ENCODE measurements around the gene TIMM50.

TIMM50 gene

GRCh38 chr19:39501340-39501739 is 20.7 kb downstream of the TIMM50 start:
- no peak for DNase-seq

DNA sequence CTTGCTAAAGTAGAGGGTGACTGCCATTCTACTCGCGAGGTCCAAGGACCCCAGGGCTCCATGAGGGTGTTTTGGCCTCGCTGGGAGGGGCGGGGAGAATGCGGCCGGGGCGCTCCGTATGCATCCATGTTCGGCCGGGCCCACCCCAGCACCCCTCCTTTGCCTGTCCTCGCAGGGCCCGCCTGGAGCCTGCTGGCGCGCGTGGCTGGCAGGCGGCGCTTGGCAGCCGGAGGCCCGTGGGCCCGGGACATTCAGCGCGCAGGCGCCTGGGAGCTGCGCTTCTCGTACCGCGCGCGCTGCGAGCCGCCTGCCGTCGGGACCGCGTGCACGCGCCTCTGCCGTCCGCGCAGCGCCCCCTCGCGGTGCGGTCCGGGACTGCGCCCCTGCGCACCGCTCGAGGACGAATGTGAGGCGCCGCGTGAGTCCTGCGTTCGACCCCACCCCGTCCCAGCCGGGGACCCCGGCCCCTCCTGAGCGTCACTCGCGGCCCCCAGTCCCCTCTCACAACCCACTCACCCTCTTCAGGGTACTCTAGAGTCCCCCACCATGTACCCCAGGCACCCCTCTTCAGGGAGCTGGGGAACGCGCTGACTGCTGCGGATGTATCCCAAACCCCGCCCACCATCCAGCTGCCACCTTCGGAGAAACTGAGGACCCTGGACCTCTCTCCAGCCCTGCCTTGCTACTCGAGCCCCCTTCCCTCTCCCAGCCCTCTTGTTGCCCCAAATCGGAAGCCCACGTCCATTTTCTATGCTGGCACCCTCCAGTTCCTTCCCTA is 22.2 kb downstream of the TIMM50 start:
- DNase-seq, result peak; percentile 64

GRCh38 chr19:39506598-39506943 is 25.9 kb downstream of the TIMM50 start:
- DNase-seq, result no peak

- no peak for DNase-seq
Measured at GRCh38 chr19:39506944-39507714, 26.5 kb downstream of the TIMM50 start.

GRCh38 chr19:39507715-39508364 is 27.2 kb downstream of the TIMM50 start:
- no peak for DNase-seq

- no peak for DNase-seq
Measured at GRCh38 chr19:39508629-39509028, 28.0 kb downstream of the TIMM50 start.

- DNase-seq, result no peak
Measured at GRCh38 chr19:39509233-39509632, 28.6 kb downstream of the TIMM50 start.

GRCh38 chr19:39512988-39513387 is 32.4 kb downstream of the TIMM50 start:
- DNase-seq, result no peak

DNA sequence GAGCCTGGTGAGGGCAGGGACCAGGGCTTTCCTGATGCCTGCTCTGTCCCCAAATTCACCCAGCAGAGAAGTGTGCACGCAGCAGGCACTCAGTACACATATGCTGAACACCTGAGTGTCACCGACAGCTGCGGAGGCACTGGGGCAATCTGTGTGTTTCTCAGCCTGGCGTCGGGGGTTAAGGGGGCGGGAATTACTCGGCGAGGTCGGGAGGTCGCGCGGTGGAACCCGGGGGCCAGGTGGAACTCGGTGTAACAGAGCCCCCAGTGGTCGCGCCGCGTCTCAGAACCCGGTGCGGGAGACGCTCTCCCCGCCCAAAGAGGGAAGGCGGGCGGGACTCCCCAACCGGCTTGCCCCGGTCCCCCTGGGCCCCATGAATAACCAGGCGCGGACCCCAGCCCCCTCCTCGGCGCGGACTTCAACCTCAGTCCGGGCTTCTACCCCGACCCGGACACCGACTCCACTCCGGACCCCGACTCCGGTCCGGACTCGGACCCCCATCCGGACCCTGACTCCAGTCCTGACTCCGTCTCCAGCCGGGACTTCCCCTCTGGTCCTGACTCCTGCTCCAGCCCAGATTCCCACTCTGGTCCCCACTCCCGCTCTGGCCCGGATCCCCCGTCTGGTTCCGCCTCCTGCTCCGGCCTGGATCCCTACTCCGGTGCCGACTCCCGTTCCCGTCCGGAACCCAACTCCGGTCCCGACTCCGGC is 34.4 kb downstream of the TIMM50 start, which contains the start of gene SELENOV:
TSS of gene SELENOV (plus strand) at position 300 of the 711 bp plus-strand sequence. CDS start at position 374, 74 bp downstream.
- no peak for DNase-seq

DNA sequence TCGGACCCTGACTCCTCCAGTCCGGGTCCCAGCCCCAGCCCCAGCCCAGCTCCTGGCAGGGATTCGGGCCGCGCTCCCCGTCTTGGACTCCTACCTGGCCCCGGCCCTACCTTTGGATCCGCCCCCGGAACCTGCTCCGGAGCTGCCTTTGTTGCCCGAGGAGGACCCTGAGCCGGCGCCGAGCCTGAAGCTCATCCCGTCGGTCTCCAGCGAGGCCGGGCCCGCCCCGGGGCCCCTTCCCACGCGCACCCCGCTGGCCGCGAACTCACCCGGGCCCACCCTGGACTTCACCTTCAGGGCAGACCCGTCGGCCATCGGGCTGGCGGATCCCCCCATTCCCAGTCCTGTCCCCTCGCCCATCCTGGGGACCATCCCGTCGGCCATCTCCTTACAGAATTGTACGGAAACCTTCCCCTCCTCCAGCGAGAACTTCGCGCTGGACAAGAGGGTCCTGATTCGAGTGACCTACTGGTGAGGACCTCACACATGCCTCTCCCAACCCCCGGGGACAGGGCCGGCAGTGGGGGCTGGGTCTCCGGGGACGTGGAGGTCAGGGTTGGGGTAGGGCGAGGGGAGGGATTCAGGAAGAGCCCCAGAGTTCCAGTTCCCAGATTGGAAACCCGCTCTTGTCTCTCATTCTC is 35.0 kb downstream of the TIMM50 start:
- no peak for DNase-seq

GRCh38 chr19:39516270-39516669 is 35.6 kb downstream of the TIMM50 start:
- DNase-seq, result no peak

- DNase-seq, result no peak
Measured at GRCh38 chr19:39517432-39517831, 36.8 kb downstream of the TIMM50 start.

DNA sequence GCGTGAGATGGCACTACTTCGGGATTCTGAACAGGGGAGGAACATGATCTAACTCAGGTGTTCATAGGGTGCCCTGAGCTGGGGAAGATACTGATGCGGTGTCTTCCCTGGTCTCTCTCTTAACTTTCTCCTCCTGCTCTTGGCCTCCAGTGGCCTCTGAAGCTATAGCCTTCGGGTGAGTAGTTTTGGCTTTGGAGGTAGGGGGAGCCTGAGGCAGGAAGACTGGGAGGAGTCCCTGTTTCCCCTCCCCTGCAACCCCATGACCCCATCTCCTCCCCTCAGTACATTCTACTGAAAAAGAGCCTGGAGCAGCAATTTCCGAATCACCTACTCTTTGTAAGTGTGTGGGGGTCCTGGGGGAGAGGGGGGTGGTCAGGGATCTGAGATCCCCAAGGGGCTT is 37.8 kb downstream of the TIMM50 start:
- no peak for DNase-seq

- no peak for DNase-seq
Measured at GRCh38 chr19:39518975-39519374, 38.3 kb downstream of the TIMM50 start.

DNA sequence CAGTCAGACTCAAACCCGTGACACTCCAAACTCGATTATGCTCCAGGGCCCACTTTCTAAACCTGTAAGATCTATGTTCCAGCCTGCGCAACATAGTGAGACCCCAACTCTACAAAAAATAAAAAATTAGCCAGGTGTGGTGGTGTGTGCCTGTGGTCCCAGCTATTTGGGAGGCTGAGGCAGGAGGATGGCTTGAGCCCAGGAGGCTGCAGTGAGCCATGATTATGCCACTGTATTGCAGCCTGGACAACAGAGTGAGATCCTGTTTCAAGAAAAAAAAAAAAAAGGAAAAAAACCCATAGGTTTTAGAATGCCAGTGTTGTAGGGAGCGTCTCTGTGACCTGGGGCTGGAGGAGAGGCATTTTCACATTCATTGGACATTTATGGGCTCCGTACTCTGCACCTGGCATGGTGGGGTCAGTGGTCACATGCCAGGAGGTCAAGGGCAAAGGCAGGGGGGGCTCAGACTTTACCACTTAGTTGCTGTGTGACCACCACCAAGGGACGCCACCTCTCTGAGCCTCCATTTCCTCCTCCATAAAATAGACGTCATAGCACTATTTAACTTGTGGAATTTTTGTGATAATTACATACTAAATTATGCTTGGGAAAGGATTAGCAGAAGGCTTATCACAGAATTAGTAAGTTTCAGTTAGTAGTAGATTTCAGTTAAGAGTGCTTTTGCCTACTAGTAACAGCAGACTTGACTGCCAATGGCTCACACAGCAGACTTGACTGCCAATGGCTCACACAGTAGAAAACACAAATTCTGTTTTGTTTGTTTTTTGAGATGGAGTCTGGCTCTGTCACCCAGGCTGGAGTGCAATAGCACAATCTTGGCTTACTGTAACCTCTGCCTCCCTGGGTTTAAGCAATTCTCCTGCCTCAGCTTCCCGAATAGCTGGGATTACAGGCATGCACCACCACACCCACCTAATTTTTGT is 40.2 kb downstream of the TIMM50 start:
- DNase-seq, result no peak

DNA sequence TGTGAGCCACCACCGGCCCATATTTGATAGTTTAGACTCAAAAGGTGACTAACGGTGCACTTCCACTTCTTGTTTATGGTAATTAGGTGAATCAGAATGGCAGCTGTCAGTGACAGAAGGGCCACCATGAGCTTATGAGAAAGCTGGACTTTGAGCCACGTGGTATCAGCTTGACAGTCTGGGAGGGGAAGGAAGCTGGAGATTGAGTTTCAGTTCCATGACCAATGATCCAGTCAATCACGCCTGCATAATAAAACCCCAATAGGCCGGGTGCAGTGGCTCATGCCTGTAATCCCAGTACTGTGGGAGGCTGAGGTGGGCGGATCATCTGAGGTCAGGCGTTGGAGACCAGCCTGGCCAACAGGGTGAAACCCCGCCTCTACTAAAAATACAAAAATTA is 43.9 kb downstream of the TIMM50 start:
- no peak for DNase-seq

GRCh38 chr19:39525205-39525604 is 44.6 kb downstream of the TIMM50 start:
- DNase-seq, result no peak

GRCh38 chr19:39531834-39532232 is 51.2 kb downstream of the TIMM50 start:
- no peak for DNase-seq

GRCh38 chr19:39532233-39533002 is 51.8 kb downstream of the TIMM50 start, which contains the start of gene EID2B:
Gene EID2B, minus strand, starts transcription at chr19:39532852. Its CDS starts 50 bp downstream, at chr19:39532802.
- DNase-seq, result peak; percentile 95

DNA sequence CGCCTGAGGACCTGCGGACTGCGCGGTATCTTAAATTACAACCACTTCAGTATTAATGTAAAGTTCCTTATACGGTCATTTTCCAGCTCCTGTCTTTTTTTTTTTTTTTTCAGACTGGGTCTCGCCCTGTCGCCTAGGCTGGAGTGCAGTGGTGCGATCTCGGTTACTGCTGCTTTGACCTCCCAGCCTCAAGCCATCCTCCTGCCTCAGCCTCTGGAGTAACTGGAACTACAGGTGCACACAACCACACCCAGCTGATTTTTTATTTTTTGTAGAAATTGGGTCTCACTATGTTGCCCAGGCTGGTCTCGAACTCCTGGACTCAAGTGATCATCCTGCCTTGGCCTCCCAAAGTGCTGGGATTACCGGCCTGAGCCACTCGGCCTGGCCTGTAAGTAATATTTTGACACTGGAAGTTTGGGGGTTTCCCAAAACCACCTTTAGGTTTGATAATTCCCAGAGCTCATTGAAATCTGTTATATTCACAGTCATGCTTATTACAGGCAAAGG is 52.4 kb downstream of the TIMM50 start:
- DNase-seq, result no peak
